ENCODE results near the gene ZNF566. TPM values are rescaled to one million over a fixed set of nuclear protein-coding genes. Genes with fewer than 3 reads are reported as not detected.

ZNF566 gene
- total and polyA plus RNA-seq, 2 of the 13 experiments (the other 11 are each of a cell fraction or from before 2014, with no cell fraction given), result 4.8 to 13.7 TPM

GRCh38 chr19:36528194-36528920 lies 39.0 kb upstream of the ZNF566 start, which contains the start of gene ZNF260 (continued):
- TF ChIP-seq HNF1B (CRISPR knock-in tag; IDR thresholded peaks at IDR 0.05), result peak; percentile 63
- TF ChIP-seq HES4 (CRISPR knock-in tag; IDR thresholded peaks at IDR 0.05; ENCODE audit: borderline replicate concordance), result no peak; the same call in 1 of the 2 replicates
- TF ChIP-seq NFE2L1 (CRISPR knock-in tag; IDR thresholded peaks at IDR 0.05; ENCODE audit: borderline replicate concordance), result no peak
- TF ChIP-seq ZNF484 (CRISPR knock-in tag; IDR thresholded peaks at IDR 0.05; ENCODE audit: borderline replicate concordance, low read depth), result no peak
- TF ChIP-seq REST (IDR thresholded peaks at IDR 0.05; ENCODE audit: borderline replicate concordance in 1 of 2, low read depth in 1 of 2, low read length in 2 of 2), result no peak
- TF ChIP-seq ZMYM3 (CRISPR knock-in tag; IDR thresholded peaks at IDR 0.05), result no peak; the same call in none of the 2 replicates
- 0 out of 2 replicates have a peak, but pooled peaks have one; percentile 41 for TF ChIP-seq ZNF800 (CRISPR knock-in tag; IDR thresholded peaks at IDR 0.05)
- TF ChIP-seq ADNP (CRISPR knock-in tag; IDR thresholded peaks at IDR 0.05), result no peak
- no peak for TF ChIP-seq SMAD3 (CRISPR knock-in tag; IDR thresholded peaks at IDR 0.05)
- TF ChIP-seq HDAC2 (CRISPR knock-in tag; IDR thresholded peaks at IDR 0.05), result 0 out of 2 replicates have a peak, but pooled peaks have one; percentile 22
- TF ChIP-seq TCF7 (IDR thresholded peaks at IDR 0.05; ENCODE audit: low read depth), result no peak
- TF ChIP-seq ZNF333 (CRISPR knock-in tag; IDR thresholded peaks at IDR 0.05; ENCODE audit: borderline replicate concordance), result peak; percentile 88
- TF ChIP-seq TARDBP (CRISPR knock-in tag; IDR thresholded peaks at IDR 0.05), result peak; percentile 55
- peak; percentile 88; the same call in 2 of the 3 replicates for TF ChIP-seq MXI1 (IDR thresholded peaks at IDR 0.05; ENCODE audit: borderline replicate concordance, low read depth, low read length)
- TF ChIP-seq ATF4 (CRISPR knock-in tag; IDR thresholded peaks at IDR 0.05), result 0 out of 4 replicates have a peak, but pooled peaks of 1 of the 2 experiments have one; percentile 3
- peak; percentile 39; the same call in 1 of the 2 replicates for TF ChIP-seq ZNF224 (CRISPR knock-in tag; IDR thresholded peaks at IDR 0.05)
- TF ChIP-seq ZFP36L1 (CRISPR knock-in tag; IDR thresholded peaks at IDR 0.05), result no peak
- peak; percentile 44; the same call in 1 of the 2 replicates for TF ChIP-seq HBP1 (CRISPR knock-in tag; IDR thresholded peaks at IDR 0.05; ENCODE audit: low read depth)
